ENCODE measurements around the gene VWDE.

GRCh38 chr7:12320241-12320986, 83.3 kb downstream of the VWDE start:
- TF ChIP-seq EZH2phosphoT487 (IDR thresholded peaks at IDR 0.05; ENCODE audit: insufficient read depth, low read depth) (no peak), EZH2 (IDR thresholded peaks at IDR 0.05; ENCODE audit: insufficient read depth, poor library complexity, severe bottlenecking) (no peak)

Measured in GM23248 (cell line).